ENCODE results near the gene RASSF7.

- TF ChIP-seq CTCF (IDR thresholded peaks at IDR 0.05) = no peak
- TF ChIP-seq EZH2phosphoT487 (IDR thresholded peaks at IDR 0.05) = no peak
- TF ChIP-seq EZH2 (IDR thresholded peaks at IDR 0.05) = no peak
Observed at GRCh38 chr11:565921-566509, 5.2 kb downstream of the RASSF7 start.
